ENCODE data around the gene RNF182.
"Not testable (repeated sequence)": the region's sequence is repeated elsewhere in the genome, so short reads cannot be mapped to it uniquely, and the experiment has no call there.

Gene RNF182, protein sequence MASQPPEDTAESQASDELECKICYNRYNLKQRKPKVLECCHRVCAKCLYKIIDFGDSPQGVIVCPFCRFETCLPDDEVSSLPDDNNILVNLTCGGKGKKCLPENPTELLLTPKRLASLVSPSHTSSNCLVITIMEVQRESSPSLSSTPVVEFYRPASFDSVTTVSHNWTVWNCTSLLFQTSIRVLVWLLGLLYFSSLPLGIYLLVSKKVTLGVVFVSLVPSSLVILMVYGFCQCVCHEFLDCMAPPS

GRCh38 chr6:13924949-13925881 lies at the start of gene RNF182:
RNF182 (plus strand) TSS chr6:13924952; CDS start chr6:13977120, 52,168 bp downstream.
- DNase-seq (ENCODE audit: low read depth): no peak

DNA sequence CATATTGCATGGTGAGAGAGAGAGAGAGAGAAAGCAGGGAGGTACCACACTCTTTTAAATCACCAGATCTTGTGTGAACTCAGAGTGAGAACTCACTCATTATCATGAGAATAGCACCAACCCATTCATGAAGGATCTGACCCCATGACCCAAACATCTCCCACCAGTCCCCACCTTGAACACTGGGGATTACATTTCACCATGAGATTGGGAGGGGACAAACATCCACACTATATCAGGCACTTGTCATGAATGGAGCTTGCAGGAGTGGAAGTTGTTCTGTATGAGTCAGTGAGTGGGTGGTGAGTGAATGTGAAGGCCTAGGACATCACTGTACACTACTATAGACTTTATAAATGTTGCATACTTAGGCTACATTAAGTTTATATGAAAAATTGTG lies 47.7 kb upstream of the RNF182 start:
- DNase-seq (ENCODE audit: low read depth): no peak

DNA sequence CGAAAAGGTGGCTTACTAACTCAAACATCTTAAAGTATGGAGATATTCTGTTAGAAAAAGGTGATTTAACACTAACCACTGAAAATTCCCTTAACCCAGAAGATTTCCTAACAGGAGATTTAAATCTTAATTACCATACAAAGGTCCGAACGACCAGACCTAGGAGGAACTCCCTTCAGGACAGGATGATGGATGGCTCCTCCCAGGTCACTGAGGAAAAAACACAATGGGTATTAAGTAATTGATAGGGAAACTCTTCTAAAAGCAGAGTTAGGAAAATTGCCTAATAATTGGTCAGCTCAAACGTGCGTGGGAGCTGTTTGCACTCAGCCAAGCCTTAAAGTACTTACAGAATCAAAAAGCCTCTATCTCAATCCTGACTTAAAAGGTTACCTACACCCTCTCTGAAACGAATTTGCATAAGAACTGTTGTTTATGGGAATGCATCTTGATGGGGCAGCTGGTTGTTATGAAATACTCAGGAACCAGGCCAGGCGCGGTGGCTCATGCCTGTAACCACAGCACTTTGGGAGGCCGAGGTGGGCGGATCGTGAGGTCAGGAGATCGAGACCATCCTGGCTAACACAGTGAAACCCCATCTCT lies 44.6 kb upstream of the RNF182 start:
- DNase-seq (ENCODE audit: low read depth): not testable (repeated sequence)

DNA sequence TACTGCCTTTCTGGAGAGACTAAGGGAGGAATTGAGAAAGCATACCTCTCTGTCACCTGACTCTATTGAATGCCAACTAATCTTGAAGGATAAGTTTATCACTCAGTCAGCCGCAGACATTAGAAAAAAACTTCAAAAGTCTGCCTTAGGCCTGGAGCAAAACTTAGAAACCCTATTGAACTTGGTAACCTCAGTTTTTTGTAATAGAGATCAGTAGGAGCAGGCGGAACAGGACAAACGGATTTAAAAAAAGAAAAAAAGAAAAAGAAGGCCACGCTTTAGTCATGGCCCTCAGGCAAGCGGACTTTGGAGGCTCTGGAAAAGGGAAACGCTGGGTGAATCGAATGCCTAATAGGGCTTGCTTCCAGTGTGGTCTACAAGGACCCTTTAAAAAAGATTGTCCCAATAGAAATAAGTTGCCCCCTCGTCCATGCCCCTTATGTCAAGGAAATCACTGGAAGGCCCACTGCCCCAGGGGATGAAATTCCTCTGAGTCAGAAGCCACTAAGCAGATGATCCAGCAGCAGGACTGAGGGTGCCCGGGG lies 43.1 kb upstream of the RNF182 start:
- no peak for DNase-seq (ENCODE audit: low read depth)

GRCh38 chr6:13883966-13884365 lies 40.8 kb upstream of the RNF182 start:
- no peak for DNase-seq (ENCODE audit: low read depth)

GRCh38 chr6:13884397-13884796 lies 40.4 kb upstream of the RNF182 start:
- no peak for DNase-seq (ENCODE audit: low read depth)

DNA sequence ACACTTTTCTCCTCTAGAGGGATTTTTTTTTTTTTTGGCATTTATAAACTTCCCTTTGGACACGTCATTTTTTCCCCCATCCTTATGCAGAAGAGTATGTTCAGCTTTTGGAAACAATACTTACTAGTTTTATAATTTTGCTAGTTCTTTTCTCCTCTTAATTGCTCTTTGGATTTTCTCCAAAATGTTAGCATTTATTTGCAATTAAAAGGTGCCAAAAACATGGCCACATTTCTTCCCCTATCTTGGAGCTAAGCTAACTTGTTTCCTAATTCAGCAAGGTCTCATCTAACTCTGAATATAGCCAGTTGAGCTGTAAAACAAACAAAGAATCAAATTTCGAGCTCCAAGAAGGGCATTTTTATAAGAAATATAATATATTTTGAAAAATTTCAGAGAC lies 39.2 kb upstream of the RNF182 start:
- no peak for DNase-seq (ENCODE audit: low read depth)

GRCh38 chr6:13886949-13887348 lies 37.8 kb upstream of the RNF182 start:
- no peak for DNase-seq (ENCODE audit: low read depth)

- DNase-seq (ENCODE audit: low read depth): no peak
These were observed 32.6 kb upstream of the RNF182 start for GRCh38 chr6:13892017-13892645.

- DNase-seq (ENCODE audit: low read depth): no peak
These were observed 21.8 kb upstream of the RNF182 start for GRCh38 chr6:13902922-13903321.

GRCh38 chr6:13903364-13903763 lies 21.4 kb upstream of the RNF182 start:
- no peak for DNase-seq (ENCODE audit: low read depth)

DNA sequence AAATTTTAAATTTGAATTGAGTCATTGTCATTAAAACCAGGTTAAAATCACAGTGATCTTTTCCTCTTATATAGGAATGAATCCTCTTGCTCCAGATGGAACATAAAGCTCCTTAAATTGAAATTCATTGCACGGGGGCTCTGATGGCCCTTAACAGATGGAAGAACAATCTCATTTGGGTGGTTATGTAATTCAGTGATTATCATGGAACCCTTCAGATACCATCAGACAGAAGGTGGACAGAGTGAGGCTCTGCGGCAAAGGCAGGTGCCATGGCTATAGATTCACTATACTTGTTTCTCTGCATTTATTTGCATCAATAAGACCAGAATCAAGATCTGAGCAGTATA lies 17.8 kb upstream of the RNF182 start:
- DNase-seq (ENCODE audit: low read depth): no peak

DNA sequence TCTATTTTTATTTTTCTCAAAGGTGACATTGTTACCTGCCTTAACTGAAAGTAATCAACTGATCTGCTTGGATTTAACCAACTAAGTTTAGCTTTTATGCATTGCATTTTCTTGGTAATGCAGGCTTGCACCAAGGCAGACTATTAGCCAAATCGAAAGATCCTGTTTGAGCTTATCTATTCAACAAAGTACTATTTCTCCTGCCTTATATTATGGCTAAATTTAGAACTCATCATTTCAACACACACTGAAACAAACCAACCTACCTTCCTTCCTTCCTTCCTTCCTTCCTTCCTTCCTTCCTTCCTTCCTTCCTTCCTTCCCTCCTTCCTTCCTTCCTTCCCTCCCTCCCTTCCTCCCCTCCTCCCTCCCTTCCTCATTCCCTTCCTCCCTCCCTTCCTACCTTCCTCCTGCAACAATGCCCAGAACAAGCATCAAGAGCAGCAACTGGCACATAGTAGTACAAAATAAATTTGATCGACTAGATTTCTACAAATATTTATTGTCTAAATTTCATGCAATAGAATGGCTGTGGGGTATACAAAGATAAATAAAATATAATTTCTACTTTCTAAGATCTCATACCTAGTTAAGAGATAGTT lies 17.0 kb upstream of the RNF182 start:
- DNase-seq (ENCODE audit: low read depth): no peak

GRCh38 chr6:13908955-13909381 lies 15.8 kb upstream of the RNF182 start:
- DNase-seq (ENCODE audit: low read depth): peak; percentile 11

GRCh38 chr6:13910443-13910842 lies 14.3 kb upstream of the RNF182 start:
- no peak for DNase-seq (ENCODE audit: low read depth)

GRCh38 chr6:13911337-13911736 lies 13.4 kb upstream of the RNF182 start:
- no peak for DNase-seq (ENCODE audit: low read depth)

- DNase-seq (ENCODE audit: low read depth): no peak
These were observed 11.3 kb upstream of the RNF182 start for GRCh38 chr6:13913226-13914001.

GRCh38 chr6:13914351-13914750 lies 10.4 kb upstream of the RNF182 start:
- DNase-seq (ENCODE audit: low read depth): no peak

DNA sequence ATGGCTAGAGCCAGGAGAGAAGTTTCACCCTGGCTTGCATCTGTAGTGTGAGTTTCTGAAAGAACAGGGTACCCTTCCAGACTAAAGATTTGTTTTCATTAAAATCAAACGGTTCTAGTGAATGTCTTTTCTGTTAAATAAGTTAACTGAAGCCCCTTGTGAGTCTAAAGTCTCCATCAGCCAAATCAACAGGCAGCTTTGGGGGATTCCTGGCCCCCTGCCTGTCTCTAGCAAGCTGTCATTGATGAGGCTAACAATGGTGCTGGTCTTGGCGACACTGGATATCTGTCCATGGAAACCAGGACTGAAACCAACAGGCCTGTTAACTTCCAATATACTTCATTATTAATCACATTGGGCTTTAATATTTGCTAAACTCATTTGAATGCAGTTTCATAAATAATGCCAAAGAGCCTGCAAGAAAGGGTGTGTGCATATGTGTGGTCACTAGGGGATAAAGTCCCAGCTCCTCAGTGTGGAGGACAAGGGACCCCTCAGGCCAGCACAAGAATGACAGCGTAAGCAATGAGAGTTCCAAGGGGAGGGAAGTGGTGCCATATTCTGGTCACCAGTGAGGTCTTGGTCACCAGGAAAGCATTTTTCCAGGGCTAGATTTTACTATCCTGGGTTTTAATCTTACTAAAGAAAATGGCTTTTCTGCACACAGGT lies 9.1 kb upstream of the RNF182 start:
- DNase-seq (ENCODE audit: low read depth): no peak

DNA sequence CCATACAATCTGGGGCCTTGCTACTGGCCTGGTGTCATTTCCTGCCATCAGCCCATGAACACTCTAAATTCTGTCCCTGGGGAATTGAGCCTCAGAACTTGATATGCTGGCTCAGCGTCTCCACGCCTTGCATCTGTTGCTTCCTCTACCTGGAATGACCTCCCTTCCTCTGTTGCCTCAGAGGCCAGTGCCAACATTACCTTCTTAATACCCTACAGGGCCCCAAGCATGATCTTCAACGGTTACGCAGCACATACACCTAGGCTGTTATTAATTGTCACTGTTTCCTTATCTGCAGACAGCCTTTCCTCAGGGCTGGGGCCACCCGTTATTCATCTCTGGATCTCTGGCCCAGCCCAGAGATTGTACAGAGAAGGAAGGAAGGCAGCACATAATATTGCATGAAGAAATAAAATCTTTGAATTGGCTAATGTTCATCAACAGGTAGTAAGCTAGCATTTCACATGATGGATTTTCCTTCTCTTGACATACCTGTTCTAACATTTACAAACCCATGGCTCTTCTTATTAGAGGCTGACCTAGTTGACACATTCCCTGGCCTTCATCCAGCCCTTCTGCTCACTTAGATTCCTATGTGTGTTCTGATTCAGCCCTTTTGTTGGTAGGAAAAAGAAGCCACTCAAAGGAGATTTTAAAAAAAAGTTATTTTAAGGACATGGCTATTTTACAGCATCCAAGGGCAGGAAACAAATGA lies 8.4 kb upstream of the RNF182 start:
- DNase-seq (ENCODE audit: low read depth): peak; percentile 15

Measured in GM04503 (cell line).